NB4 (cell line): Measurements from ENCODE around the gene C19orf47.

Experiments used
- DNase-seq: peaks from one replicate; pipeline ENCODE4 v3.0.0; 2010; ENCODE audit warnings: low read depth
- H3K4me3 ChIP-seq: one replicate; pipeline ENCODE4 v1.5.1; 2011; ENCODE audit warnings: mild to moderate bottlenecking, low read depth, low read length, moderate library complexity
- CTCF ChIP-seq: IDR thresholded peaks from one replicate; pipeline ENCODE4 v1.5.1; 2012; ENCODE audit warnings: low read depth, low read length
- MAX ChIP-seq: IDR thresholded peaks from 2 replicates; pipeline ENCODE4 v1.6.1; 2011; ENCODE audit warnings: low read depth, low read length
- MYC ChIP-seq: IDR thresholded peaks from 2 replicates; pipeline ENCODE4 v1.6.1; 2011; ENCODE audit warnings: low read depth, low read length
- POLR2A ChIP-seq: IDR thresholded peaks from 2 replicates; pipeline ENCODE4 v1.6.1; 2011; ENCODE audit warnings: mild to moderate bottlenecking; ENCODE audit not compliant: insufficient read length; ENCODE audit errors: extremely low read depth

Gene C19orf47

DNA sequence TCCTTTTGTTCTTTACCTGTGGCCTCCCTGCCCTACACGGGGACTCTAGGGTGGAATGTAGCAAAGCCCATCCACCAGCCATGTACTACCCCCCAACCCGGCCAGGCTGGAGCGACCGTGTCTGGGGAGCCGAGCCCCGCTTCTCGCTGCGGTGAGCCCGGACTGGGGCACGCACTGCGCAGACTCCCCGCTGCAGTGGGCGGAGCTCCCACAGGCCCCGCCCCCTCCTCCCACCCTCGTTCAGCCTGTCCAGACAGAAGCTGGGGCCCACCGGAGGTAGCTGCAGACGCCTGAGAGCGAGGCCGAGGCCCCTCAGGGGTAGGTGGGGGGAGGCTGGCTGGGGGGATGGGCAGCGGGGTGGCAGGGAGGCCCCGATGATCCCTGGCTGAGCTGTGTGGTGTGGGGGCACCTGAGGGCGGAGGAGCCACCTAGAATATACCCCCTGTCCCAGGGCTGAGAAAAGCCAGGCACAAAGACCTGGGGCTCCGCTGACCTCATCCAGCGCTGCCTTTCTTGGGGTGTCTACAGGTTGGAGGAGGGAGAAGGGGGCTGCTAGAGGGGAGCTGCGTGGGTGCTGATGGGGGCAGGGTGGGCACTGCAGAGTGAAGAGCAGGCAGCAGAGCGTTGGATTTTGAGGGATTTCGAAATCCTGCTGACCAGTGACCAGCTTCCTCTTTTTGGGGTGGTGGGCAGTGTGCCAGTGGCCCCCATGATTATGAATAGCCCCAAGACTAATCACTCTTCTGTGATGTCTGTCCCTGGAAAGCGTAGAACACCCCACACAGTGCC is 17.6 kb upstream of the C19orf47 start:
- DNase-seq = peak; percentile 20
- H3K4me3 ChIP-seq = no peak overlapping the region
- TF ChIP-seq POLR2A = no peak
- TF ChIP-seq MAX = no peak
- no peak for TF ChIP-seq MYC
- no peak for TF ChIP-seq CTCF

DNA sequence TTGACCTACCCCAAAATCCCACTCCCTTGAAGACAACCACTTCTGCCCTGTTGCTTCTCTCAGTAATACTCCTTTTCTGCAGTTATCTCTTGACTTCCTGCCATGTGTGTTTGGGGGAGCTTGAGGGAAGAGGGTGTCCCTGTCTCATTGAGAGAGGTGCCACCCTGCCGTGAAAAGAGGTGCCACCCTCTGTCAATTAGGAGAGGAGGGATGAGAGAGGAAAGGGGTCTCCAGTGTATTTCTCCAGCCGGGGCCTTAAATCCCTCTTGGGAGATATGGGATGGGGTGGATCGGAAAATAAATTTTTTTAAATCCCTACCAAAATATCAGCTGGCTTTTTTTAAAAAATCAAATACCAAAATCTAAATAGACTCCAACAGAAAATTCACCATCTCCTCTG is 16.8 kb upstream of the C19orf47 start:
- TF ChIP-seq MAX (no peak), POLR2A (no peak), CTCF (no peak)
- no peak overlapping the region for H3K4me3 ChIP-seq
- no peak for DNase-seq

- TF ChIP-seq POLR2A (no peak), MAX (no peak), CTCF (no peak), MYC (no peak)
- no peak overlapping the region for H3K4me3 ChIP-seq
- peak; percentile 82 for DNase-seq
Measured at GRCh38 chr19:40363069-40363468, 14.9 kb upstream of the C19orf47 start.

- no peak overlapping the region for H3K4me3 ChIP-seq
- no peak for TF ChIP-seq MAX
- no peak for TF ChIP-seq MYC
- no peak for TF ChIP-seq POLR2A
- no peak for TF ChIP-seq CTCF
- DNase-seq = no peak
Measured at GRCh38 chr19:40362160-40362559, 14.0 kb upstream of the C19orf47 start.

- no peak for TF ChIP-seq CTCF
- TF ChIP-seq POLR2A = no peak
- no peak for TF ChIP-seq MYC
- no peak for TF ChIP-seq MAX
- H3K4me3 ChIP-seq = no peak overlapping the region
- DNase-seq = peak; percentile 37
Measured at GRCh38 chr19:40360708-40361241, 12.6 kb upstream of the C19orf47 start.
